ENCODE measurements around the gene KCNIP3.

GRCh38 chr2:95390881-95391321, 93.8 kb downstream of the KCNIP3 start:
- TF ChIP-seq POLR2AphosphoS5 (IDR thresholded peaks at IDR 0.05) (no peak), CTCF (IDR thresholded peaks at IDR 0.05 in 8 of 11, conservative IDR thresholded peaks at IDR 0.05 in 3 of 11) (no peak), POLR2A (IDR thresholded peaks at IDR 0.05) (no peak)
